Measurements from ENCODE around the gene PLSCR5.

The PLSCR5 gene

GRCh38 chr3:146539315-146539714, 65.8 kb downstream of the PLSCR5 start:
- H2AFZ ChIP-seq (ENCODE audit: low read depth) = no peak overlapping the region
- no peaks in the 10 kb centered on the region for H3K27me3 ChIP-seq (ENCODE audit: insufficient read depth, low read depth)
- TF ChIP-seq, protein P1, sequence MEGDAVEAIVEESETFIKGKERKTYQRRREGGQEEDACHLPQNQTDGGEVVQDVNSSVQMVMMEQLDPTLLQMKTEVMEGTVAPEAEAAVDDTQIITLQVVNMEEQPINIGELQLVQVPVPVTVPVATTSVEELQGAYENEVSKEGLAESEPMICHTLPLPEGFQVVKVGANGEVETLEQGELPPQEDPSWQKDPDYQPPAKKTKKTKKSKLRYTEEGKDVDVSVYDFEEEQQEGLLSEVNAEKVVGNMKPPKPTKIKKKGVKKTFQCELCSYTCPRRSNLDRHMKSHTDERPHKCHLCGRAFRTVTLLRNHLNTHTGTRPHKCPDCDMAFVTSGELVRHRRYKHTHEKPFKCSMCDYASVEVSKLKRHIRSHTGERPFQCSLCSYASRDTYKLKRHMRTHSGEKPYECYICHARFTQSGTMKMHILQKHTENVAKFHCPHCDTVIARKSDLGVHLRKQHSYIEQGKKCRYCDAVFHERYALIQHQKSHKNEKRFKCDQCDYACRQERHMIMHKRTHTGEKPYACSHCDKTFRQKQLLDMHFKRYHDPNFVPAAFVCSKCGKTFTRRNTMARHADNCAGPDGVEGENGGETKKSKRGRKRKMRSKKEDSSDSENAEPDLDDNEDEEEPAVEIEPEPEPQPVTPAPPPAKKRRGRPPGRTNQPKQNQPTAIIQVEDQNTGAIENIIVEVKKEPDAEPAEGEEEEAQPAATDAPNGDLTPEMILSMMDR (conservative IDR thresholded peaks at IDR 0.05; ENCODE audit: low read depth, low read length) = no peak
- no peaks in the 10 kb centered on the region for H4K20me1 ChIP-seq (ENCODE audit: insufficient read depth)
- peaks cover 91% of the 10 kb centered on the region for H3K79me2 ChIP-seq (ENCODE audit: insufficient read depth, low read depth)
- peaks cover 61% of the 10 kb centered on the region for H3K4me1 ChIP-seq (ENCODE audit: low read depth, poor library complexity, severe bottlenecking)
- H3K4me2 ChIP-seq = peak overlapping the region; percentile 97
- peak overlapping the region; percentile 82 for H3K27ac ChIP-seq
- H3K36me3 ChIP-seq (ENCODE audit: insufficient read depth) = no peaks in the 10 kb centered on the region
- H3K4me3 ChIP-seq (IDR thresholded peaks at IDR 0.05; ENCODE audit: insufficient read depth, low read depth, low read length) = no peak overlapping the region
- no peak overlapping the region for H3K9ac ChIP-seq

- Histone ChIP-seq H3K4me3 (IDR thresholded peaks at IDR 0.05; ENCODE audit: insufficient read depth, low read depth, low read length) (no peak overlapping the region), H4K20me1 (ENCODE audit: insufficient read depth) (no peaks in the 10 kb centered on the region), H3K4me1 (ENCODE audit: low read depth, poor library complexity, severe bottlenecking) (peaks cover 57% of the 10 kb centered on the region), H2AFZ (ENCODE audit: low read depth) (no peak overlapping the region), H3K79me2 (ENCODE audit: insufficient read depth, low read depth) (peaks cover 74% of the 10 kb centered on the region), H3K27me3 (ENCODE audit: insufficient read depth, low read depth) (no peaks in the 10 kb centered on the region), H3K4me2 (no peak overlapping the region), H3K9ac (no peak overlapping the region), H3K36me3 (ENCODE audit: insufficient read depth) (no peaks in the 10 kb centered on the region), H3K27ac (no peak overlapping the region)
- TF ChIP-seq, protein P1 (conservative IDR thresholded peaks at IDR 0.05; ENCODE audit: low read depth, low read length) = no peak
Measured at GRCh38 chr3:146537603-146538002, 67.5 kb downstream of the PLSCR5 start.

DNA sequence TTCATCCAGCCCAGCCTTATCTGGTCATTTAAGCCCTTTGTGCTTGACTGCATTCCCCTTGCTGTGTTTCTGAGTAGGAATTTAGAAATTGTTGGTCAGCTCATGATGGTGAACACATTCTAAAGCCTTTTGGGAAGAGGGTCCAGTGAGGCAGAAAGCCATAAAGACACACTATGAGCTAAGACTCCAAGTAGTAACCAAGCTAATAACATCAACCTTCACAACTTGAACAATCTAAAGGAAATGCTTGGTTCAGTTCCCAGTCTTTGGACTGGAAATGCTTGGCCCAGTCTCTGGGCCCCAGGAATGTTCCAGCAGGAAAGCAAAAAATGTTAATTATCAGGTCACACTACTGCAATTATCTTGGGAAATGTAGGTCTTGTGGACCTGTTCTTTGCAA, 68.5 kb downstream of the PLSCR5 start:
- H3K4me1 ChIP-seq (ENCODE audit: low read depth, poor library complexity, severe bottlenecking) = peaks cover 48% of the 10 kb centered on the region
- no peak overlapping the region for H3K9ac ChIP-seq
- no peak overlapping the region for H3K4me3 ChIP-seq (IDR thresholded peaks at IDR 0.05; ENCODE audit: insufficient read depth, low read depth, low read length)
- no peak overlapping the region for H3K27ac ChIP-seq
- H3K27me3 ChIP-seq (ENCODE audit: insufficient read depth, low read depth) = no peaks in the 10 kb centered on the region
- H3K36me3 ChIP-seq (ENCODE audit: insufficient read depth) = no peaks in the 10 kb centered on the region
- TF ChIP-seq, protein P1 (conservative IDR thresholded peaks at IDR 0.05; ENCODE audit: low read depth, low read length) = no peak
- H3K79me2 ChIP-seq (ENCODE audit: insufficient read depth, low read depth) = peaks cover 65% of the 10 kb centered on the region
- no peak overlapping the region for H3K4me2 ChIP-seq
- H2AFZ ChIP-seq (ENCODE audit: low read depth) = no peak overlapping the region
- no peaks in the 10 kb centered on the region for H4K20me1 ChIP-seq (ENCODE audit: insufficient read depth)
